Muscle layer of duodenum (tissue), 2 donors: Measurements from ENCODE around the gene IL23R.
"Not testable (repeated sequence)": the region's sequence is repeated elsewhere in the genome, so short reads cannot be mapped to it uniquely, and the experiment has no call there.

Experiments
- H3K27ac ChIP-seq: one replicate; pipeline ENCODE4 v1.7.0; 2013; ENCODE audit warnings: mild to moderate bottlenecking, low read length
- H3K27me3 ChIP-seq: one replicate; pipeline ENCODE4 v1.7.0; 2013; ENCODE audit warnings: low read depth, mild to moderate bottlenecking, control low read depth, low read length
- H3K36me3 ChIP-seq, 2 donors: one replicate each; pipeline ENCODE4 v1.7.0; 2013; ENCODE audit warnings: low read length in 2 of 2, control low read depth in 1 of 2, mild to moderate bottlenecking in 1 of 2; ENCODE audit not compliant: insufficient read depth in 2 of 2, control insufficient read depth in 1 of 2
- H3K4me1 ChIP-seq, 2 donors: one replicate each; pipeline ENCODE4 v1.7.0; 2013; ENCODE audit warnings: low read length in 2 of 2, mild to moderate bottlenecking in 2 of 2, control low read depth in 1 of 2, moderate library complexity in 1 of 2; ENCODE audit not compliant: insufficient read depth in 2 of 2, control insufficient read depth in 1 of 2
- H3K4me3 ChIP-seq, 2 donors: one replicate each; pipeline ENCODE4 v1.7.0; 2013; ENCODE audit warnings: low read length in 2 of 2, low read depth in 1 of 2, mild to moderate bottlenecking in 1 of 2
- H3K9me3 ChIP-seq, 2 donors: one replicate each; pipeline ENCODE4 v1.7.0; 2013; ENCODE audit warnings: low read length in 2 of 2, control low read depth in 1 of 2, mild to moderate bottlenecking in 1 of 2; ENCODE audit not compliant: control insufficient read depth in 1 of 2
- donor health status: healthy.

The IL23R gene

DNA sequence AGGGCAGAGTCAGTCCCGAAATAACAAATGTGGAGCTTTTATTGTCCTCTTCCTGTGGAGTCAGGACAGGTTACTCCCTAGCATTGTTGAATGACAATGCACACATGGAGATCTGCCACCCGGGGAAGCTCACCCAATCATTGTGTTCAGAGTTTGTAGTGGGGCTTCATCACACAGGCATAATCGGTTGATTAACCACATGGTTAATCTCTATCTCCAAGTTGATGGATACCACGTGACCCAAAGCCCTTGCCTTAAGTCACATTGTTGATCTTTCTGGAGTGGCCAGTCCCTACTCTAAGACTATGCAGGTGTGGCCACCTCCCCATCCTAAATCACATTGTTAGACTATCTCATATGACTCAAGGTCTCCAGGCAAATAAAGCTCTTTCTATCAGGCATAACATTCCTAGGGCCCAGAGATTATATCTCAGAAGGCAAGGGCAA is 28.9 kb upstream of the IL23R start:
- no peaks in the 10 kb centered on the region for H3K9me3 ChIP-seq
- peaks cover 5% of the 10 kb centered on the region for H3K27me3 ChIP-seq
- no peak overlapping the region for H3K4me3 ChIP-seq
- H3K36me3 ChIP-seq: no peaks in the 10 kb centered on the region
- no peak overlapping the region for H3K27ac ChIP-seq
- peaks cover 0 to 9% of the 10 kb centered on the region in 2 donors for H3K4me1 ChIP-seq

DNA sequence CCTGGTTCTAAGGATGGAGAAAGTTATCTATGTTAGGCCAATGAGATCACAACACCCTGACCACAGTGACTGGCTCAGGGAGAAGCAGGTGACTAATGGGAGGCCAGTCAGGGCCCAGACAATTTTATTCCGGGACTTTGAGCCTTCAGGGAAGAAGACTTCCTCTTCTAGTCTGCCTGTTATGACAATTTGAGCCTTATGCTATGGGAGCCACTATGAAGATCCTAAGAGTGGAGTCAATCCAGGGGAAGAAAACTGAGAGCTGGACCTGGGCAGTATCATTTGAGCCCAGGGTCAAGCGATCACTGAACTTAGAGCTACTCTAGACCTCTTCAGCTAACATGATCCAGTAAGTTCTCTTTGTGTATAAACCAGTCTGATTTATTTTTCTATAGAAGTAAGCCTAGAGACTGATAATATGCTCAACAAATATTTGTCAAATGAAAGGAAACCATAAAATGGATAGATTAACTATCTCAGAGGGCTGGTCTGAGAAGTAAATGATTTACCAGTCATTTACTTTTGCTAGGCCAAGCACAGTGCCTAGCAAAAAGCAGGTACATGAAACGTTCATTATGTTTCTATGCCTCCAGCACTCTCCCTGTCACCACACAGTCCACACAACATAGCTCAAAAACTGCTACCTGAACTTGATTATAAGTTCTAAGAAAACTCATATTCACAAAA is 27.3 kb upstream of the IL23R start:
- Histone ChIP-seq H3K27me3 (peaks cover 5% of the 10 kb centered on the region), H3K36me3 (no peaks in the 10 kb centered on the region), H3K9me3 (no peaks in the 10 kb centered on the region), H3K4me1 (peaks cover 0 to 9% of the 10 kb centered on the region in 2 donors), H3K27ac (no peak overlapping the region), H3K4me3 (peak overlapping the region in 1 of 2 donors; percentile 12)

DNA sequence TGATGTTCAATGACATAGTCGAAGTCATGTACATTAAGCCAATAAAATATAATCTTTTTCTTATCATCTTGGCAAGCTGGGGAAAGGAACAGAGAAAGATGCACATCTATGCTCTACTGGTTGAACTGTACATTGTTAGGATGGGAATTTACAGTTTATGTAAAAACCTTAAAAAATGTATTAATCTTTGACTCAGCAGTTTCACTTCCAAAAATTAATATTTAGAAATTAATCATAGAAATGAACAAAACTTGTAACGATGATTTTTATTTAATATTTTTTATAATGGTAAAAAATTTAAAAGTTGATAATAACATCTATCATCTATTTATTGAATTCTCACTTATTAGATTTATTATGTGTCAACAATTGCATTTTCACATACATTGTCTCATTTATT is 25.8 kb upstream of the IL23R start:
- Histone ChIP-seq H3K9me3 (no peaks in the 10 kb centered on the region), H3K36me3 (no peaks in the 10 kb centered on the region), H3K4me1 (no peaks in the 10 kb centered on the region), H3K27me3 (no peaks in the 10 kb centered on the region), H3K27ac (no peak overlapping the region), H3K4me3 (no peak overlapping the region)

DNA sequence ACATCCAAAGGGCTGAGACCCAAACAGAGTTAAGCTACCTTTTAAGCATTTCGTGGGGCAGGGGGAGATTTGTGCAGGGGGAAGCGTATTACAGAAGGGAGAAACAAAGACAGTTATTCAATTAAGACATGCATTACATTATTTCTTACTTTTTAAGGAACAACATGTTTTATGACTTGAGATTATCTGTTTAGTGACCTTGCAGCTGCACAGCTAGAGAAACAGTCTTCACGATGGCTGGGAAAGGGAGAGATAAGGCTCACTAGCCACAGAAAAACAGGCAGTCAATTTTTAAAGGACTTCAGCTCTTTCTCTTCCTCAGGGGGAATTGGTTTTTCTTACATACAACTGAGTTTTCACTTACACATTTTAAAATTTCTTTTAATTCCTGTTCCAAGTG is 24.4 kb upstream of the IL23R start:
- H3K36me3 ChIP-seq, H3K4me3 ChIP-seq, H3K27me3 ChIP-seq, H3K9me3 ChIP-seq, H3K4me1 ChIP-seq, H3K27ac ChIP-seq: not testable (repeated sequence)

DNA sequence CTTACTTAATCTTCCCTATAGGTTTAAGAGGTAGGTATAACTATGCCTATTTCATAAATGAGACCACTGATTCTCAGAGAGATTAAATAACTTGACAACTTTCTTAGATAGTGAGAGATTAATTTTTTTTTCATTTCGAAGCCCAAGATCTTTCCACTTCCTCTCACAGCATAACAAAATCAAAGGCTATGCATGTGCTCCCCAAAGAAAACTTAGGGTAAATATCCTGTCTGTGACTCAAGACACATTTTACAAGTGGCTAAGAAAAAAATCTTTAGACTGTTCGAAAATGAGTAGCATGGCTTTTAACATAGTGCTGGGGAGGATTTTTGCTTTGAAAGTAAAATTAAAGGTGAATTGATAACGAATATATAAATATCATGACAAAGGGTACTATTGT is 23.3 kb upstream of the IL23R start:
- H3K4me3 ChIP-seq: no peak overlapping the region
- H3K27me3 ChIP-seq: no peaks in the 10 kb centered on the region
- no peaks in the 10 kb centered on the region for H3K9me3 ChIP-seq
- no peaks in the 10 kb centered on the region for H3K36me3 ChIP-seq
- H3K27ac ChIP-seq: no peak overlapping the region
- H3K4me1 ChIP-seq: no peaks in the 10 kb centered on the region

DNA sequence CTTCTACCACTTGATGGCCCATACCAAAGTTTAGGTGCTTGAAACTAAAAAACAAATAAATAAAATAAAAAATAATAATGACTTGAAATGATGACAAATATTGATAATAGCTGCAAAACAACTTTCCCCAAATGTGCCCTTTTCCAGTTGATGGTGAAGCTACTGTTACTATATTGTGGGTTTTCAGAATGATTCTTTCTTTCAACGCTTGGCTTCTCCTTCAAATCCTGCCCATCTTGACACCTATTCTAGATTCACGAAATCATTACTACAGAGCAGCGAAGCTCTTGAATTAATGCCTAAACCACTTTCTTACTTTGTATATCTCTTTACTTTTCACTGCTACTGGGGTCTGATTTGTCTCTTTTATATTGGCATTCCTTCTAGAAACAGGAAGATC is 22.3 kb upstream of the IL23R start:
- Histone ChIP-seq H3K36me3 (no peaks in the 10 kb centered on the region), H3K4me3 (no peak overlapping the region), H3K27ac (no peak overlapping the region), H3K9me3 (no peaks in the 10 kb centered on the region), H3K4me1 (peaks cover 0 to 4% of the 10 kb centered on the region in 2 donors), H3K27me3 (no peaks in the 10 kb centered on the region)

DNA sequence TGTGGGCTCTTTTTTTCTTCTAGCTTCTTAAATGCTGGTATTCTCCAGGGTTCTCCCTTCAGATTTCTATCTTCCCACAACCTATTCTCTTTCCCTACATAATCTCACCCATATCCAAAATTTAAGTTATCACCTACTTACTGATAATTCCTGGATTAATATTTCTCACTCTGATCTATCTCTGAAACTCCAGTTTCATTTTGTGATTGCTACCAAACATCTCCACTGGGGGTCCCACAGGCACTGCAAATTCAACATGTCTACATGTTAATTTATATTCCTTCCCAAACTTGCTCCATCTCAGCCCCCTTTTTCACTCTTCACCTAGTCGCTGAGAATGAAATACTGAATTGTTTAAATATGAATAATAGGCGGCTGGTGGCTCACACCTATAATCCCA is 21.6 kb upstream of the IL23R start:
- H3K4me1 ChIP-seq: peaks cover 0 to 4% of the 10 kb centered on the region in 2 donors
- no peaks in the 10 kb centered on the region for H3K27me3 ChIP-seq
- H3K27ac ChIP-seq: no peak overlapping the region
- H3K4me3 ChIP-seq: no peak overlapping the region
- H3K9me3 ChIP-seq: no peaks in the 10 kb centered on the region
- no peaks in the 10 kb centered on the region for H3K36me3 ChIP-seq

DNA sequence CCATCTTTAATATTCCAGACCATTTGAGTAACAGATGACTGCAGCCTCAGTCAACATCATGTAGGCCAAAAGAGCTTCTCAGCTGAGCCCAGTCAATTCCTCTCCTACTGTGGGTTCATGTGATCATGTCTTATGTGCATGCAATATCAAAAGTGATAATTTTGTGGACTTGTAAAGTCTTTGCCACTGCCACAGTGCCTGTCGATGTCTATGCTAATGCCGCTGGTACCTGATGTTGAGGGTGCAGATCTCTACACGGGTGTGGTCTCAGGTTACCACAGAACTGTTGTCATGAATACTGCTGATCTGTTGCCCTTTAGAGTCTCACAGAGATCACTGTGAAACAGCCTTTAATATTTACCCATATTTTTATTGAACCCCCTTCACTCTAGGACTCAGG is 20.2 kb upstream of the IL23R start:
- no peaks in the 10 kb centered on the region for H3K9me3 ChIP-seq
- H3K27ac ChIP-seq: no peak overlapping the region
- peaks cover 0 to 4% of the 10 kb centered on the region in 2 donors for H3K4me1 ChIP-seq
- no peaks in the 10 kb centered on the region for H3K27me3 ChIP-seq
- no peaks in the 10 kb centered on the region for H3K36me3 ChIP-seq
- H3K4me3 ChIP-seq: no peak overlapping the region

DNA sequence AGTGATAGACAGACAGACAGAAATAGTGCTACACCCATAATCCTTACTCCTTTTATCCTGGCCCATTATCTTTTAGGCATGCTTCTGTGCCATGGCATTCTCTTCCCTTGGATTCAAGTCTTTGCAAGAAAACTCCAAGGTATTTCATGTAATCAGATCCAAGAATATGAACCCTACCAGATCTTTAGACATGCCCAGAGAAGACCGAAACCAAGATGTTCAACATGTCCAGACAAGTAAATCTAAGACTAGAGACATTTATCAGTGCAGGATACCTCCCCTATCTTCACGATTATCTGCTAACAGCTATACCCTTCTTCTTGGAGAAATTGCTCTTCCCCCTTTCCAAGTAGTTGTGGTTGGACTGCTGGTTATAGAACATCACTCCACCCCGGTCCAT is 19.7 kb upstream of the IL23R start:
- no peaks in the 10 kb centered on the region for H3K27me3 ChIP-seq
- no peaks in the 10 kb centered on the region for H3K36me3 ChIP-seq
- H3K9me3 ChIP-seq: no peaks in the 10 kb centered on the region
- peaks cover 0 to 4% of the 10 kb centered on the region in 2 donors for H3K4me1 ChIP-seq
- H3K4me3 ChIP-seq: no peak overlapping the region
- H3K27ac ChIP-seq: no peak overlapping the region

DNA sequence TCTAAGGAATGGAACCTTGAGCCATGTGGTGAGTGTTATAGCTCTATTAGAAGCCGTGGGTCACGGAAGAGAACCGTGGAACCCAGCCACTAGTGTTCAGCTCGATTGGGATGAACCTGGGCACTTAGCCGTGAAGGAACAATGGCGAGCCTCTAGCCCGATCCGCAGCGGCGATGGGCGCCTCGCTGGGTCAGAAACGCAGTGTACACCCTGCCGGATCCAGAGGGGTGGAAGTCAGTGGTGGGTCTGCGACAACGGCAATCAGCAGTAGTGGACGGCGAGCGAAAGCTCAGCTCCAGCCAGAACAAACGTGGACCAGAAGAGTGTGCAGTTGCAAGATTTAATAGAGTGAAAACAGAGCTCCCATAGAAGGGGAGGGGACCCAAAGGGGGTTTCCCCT is 18.3 kb upstream of the IL23R start:
- not testable (repeated sequence) for H3K4me3 ChIP-seq

DNA sequence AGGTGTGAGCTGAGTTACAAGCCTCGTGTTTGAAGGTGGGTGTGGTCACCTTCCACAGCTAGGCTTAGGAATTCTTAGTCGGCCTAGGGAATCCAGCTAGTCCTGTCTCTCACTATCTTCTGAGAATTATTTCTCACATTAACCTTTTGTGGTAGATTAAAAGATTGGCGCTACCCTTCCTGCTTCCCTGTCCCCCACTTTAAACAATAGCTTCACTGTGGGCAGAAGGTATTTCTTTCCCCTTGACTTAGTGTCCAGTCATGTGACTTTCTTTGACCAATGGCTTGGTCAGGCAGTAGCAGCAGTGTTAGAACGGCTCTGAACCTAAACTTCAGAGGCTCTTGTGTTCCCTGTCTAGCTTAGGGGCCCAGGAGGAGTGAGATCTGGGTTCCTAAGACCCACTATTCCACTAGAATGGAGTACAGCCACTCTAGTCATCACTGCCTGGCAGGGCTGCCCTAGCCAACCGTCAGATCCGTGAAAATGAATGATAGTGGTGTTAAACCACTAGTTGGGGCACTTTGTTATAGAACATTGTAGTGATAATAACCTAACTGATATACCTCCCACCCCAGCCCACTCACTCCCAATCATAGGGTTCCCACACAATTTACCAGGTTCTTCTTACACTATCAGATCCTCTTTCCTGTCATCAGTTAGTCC is 17.6 kb upstream of the IL23R start:
- no peaks in the 10 kb centered on the region for H3K9me3 ChIP-seq
- H3K27me3 ChIP-seq: no peaks in the 10 kb centered on the region
- H3K4me1 ChIP-seq: peaks cover 0 to 4% of the 10 kb centered on the region in 2 donors
- no peak overlapping the region for H3K4me3 ChIP-seq
- no peak overlapping the region for H3K27ac ChIP-seq
- H3K36me3 ChIP-seq: no peaks in the 10 kb centered on the region

More for the DNA sequence above, 18.3 kb upstream of the IL23R start:
- H3K27me3 ChIP-seq, H3K9me3 ChIP-seq, H3K27ac ChIP-seq, H3K36me3 ChIP-seq, H3K4me1 ChIP-seq: not testable (repeated sequence)
